ENCODE results near the gene CLEC4A. TPM values are rescaled to one million over a fixed set of nuclear protein-coding genes. Genes with fewer than 3 reads are reported as not detected.
"Not testable (repeated sequence)": the region's sequence is repeated elsewhere in the genome, so short reads cannot be mapped to it uniquely, and the experiment has no call there.

The CLEC4A gene
- total RNA-seq, 1 experiment from 2014 or later, result not detected

- Histone ChIP-seq H3K27ac (no peak overlapping the region), H3K4me3 (no peak overlapping the region), H3K27me3 (ENCODE audit: insufficient read depth, low read depth) (no peaks in the 10 kb centered on the region), H3K4me1 (replicated peaks; ENCODE audit: insufficient read depth) (no peaks in the 10 kb centered on the region), H3K79me2 (ENCODE audit: low read depth) (no peaks in the 10 kb centered on the region), H4K20me1 (ENCODE audit: insufficient read depth) (no peaks in the 10 kb centered on the region), H3K9me3 (ENCODE audit: insufficient read depth, low read depth) (no peaks in the 10 kb centered on the region), H3F3A (ENCODE audit: insufficient read depth, low read depth) (no peaks in the 10 kb centered on the region), H3K4me2 (peak overlapping the region; percentile 54), H3K36me3 (ENCODE audit: low read depth) (no peaks in the 10 kb centered on the region), H3K9me2 (ENCODE audit: insufficient read depth) (no peaks in the 10 kb centered on the region), H2AFZ (peak overlapping the region; percentile 67)
- intact Hi-C loops (cut with micrococcal nuclease; ENCODE audit: unreplicated experiment), result loop anchor here (1.0 to 10.0 kb wide), 4 partner anchors 73 to 464 kb away; no protein-coding TSS in a partner anchor
- ChIA-PET CTCF (interaction anchor here (0.8 kb wide), 1 partner anchor 128 kb away, joined by 3 read pairs; no protein-coding TSS in a partner anchor), POLR2A (ENCODE audit: unreplicated experiment) (interaction anchor here (0.7 kb wide), 1 partner anchor 143 kb away, joined by 5 read pairs; no protein-coding TSS in a partner anchor)
- no TSS peak for BruUV-seq (replicated peaks)
- peak; percentile 75 to 78 for DNase-seq
- TF ChIP-seq CTCF (conservative IDR thresholded peaks at IDR 0.05) (peak; percentile 99), EZH2 (IDR thresholded peaks at IDR 0.05; ENCODE audit: low read depth) (no peak)
Measured at GRCh38 chr12:8108808-8109398, 14.5 kb upstream of the CLEC4A start.

GRCh38 chr12:8113117-8113516 lies 10.3 kb upstream of the CLEC4A start:
- BruUV-seq (replicated peaks); H3K9me2 ChIP-seq (ENCODE audit: insufficient read depth); H3K27ac ChIP-seq; H3K79me2 ChIP-seq (ENCODE audit: low read depth); intact Hi-C loops (cut with micrococcal nuclease; ENCODE audit: unreplicated experiment); H3K27me3 ChIP-seq (ENCODE audit: insufficient read depth, low read depth); DNase-seq; H3F3A ChIP-seq (ENCODE audit: insufficient read depth, low read depth); H3K9me3 ChIP-seq (ENCODE audit: insufficient read depth, low read depth); CTCF ChIA-PET; H3K4me3 ChIP-seq; H2AFZ ChIP-seq; H3K4me2 ChIP-seq; H3K4me1 ChIP-seq (replicated peaks; ENCODE audit: insufficient read depth); POLR2A ChIA-PET (ENCODE audit: unreplicated experiment); H3K36me3 ChIP-seq (ENCODE audit: low read depth); H4K20me1 ChIP-seq (ENCODE audit: insufficient read depth): not testable (repeated sequence)

DNA sequence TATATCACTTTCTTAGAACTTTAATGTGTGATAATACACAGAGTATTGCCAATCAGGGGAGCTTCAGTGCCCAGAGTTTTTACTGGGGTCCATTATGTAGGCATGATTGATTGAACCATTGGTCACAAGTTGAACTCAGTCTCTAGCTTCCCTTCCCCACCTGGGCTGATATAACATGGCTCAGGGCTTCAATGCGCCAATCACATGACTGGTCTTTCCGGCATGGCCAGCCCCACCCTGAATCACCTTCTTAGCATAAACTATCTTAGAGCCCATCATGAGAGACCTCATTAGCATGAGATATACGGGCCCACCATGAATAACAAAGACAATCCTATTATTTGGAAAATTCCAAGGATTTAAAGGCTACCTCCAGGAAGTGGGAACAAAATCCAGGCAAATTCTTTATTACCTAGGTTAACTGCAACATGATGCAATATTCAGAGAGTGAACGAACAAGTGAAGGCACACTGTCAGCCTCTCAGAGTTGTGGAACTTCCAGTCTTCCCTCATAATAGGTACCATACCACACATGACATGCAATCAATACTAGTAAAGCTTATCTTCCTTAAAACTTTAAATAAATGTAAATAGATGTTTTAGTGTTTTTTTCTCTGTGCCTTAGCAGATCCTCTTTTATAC lies 3.2 kb upstream of the CLEC4A start:
- no peaks in the 10 kb centered on the region for H3K9me3 ChIP-seq (ENCODE audit: insufficient read depth, low read depth)
- no peaks in the 10 kb centered on the region for H3K27me3 ChIP-seq (ENCODE audit: insufficient read depth, low read depth)
- no peaks in the 10 kb centered on the region for H3K36me3 ChIP-seq (ENCODE audit: low read depth)
- no TSS peak for BruUV-seq (replicated peaks)
- H3K79me2 ChIP-seq (ENCODE audit: low read depth), result no peaks in the 10 kb centered on the region
- POLR2A ChIA-PET (ENCODE audit: unreplicated experiment), result no interaction called here
- no peak for DNase-seq
- H3K9me2 ChIP-seq (ENCODE audit: insufficient read depth), result no peaks in the 10 kb centered on the region
- H4K20me1 ChIP-seq (ENCODE audit: insufficient read depth), result no peaks in the 10 kb centered on the region
- H3K4me1 ChIP-seq (replicated peaks; ENCODE audit: insufficient read depth), result no peaks in the 10 kb centered on the region
- no peak overlapping the region for H3K4me3 ChIP-seq
- H3K4me2 ChIP-seq, result no peak overlapping the region
- intact Hi-C loops (cut with micrococcal nuclease; ENCODE audit: unreplicated experiment), result no loop called here
- CTCF ChIA-PET, result no interaction called here
- no peak overlapping the region for H3K27ac ChIP-seq
- TF ChIP-seq CTCF (conservative IDR thresholded peaks at IDR 0.05) (no peak), EZH2 (IDR thresholded peaks at IDR 0.05; ENCODE audit: low read depth) (no peak)
- no peak overlapping the region for H2AFZ ChIP-seq
- H3F3A ChIP-seq (ENCODE audit: insufficient read depth, low read depth), result no peaks in the 10 kb centered on the region

All from PC-9 (cell line).